SK-N-SH (cell line): Measurements from ENCODE around the gene NOD2. TPM values are rescaled to one million over a fixed set of nuclear protein-coding genes. Genes with fewer than 3 reads are reported as not detected.

Source experiments
- CTCF ChIA-PET: fragments of 300-600, 350-600 bp; formaldehyde crosslinking; extraction: SDS; loops from one replicate; lab custom pipeline; 2021; lab: Yijun Ruan, JAX
- POLR2A ChIA-PET: fragments of 350-600 bp; sonication (Branson Sonifier 250); formaldehyde crosslinking; extraction: SDS; loops from one replicate; lab custom pipeline; 2020; ENCODE audit warnings: antibody characterized with exemption, inconsistent platforms; lab: Yijun Ruan, JAX
- DNase-seq: peaks from one replicate; pipeline ENCODE4 v3.0.0; 2012
- H2AFZ ChIP-seq: fragments of 200-600 bp; sonication (generic); 2 replicates; pipeline ENCODE4 v1.8.1; 2016; ENCODE audit warnings: antibody characterized with exemption, mild to moderate bottlenecking, low read depth
- H3F3A ChIP-seq: fragments of 200-600 bp; sonication (generic); replicated peaks from 2 replicates; pipeline ENCODE3; 2016; ENCODE audit warnings: antibody characterized with exemption, mild to moderate bottlenecking; ENCODE audit not compliant: insufficient read depth
- H3K27ac ChIP-seq, 2 experiments: fragments of 200-500 bp in 1 of 2; fragments of 200-600 bp in 1 of 2; sonication (Bioruptor generic) in 1 of 2; sonication (generic), shearing (Covaris generic) in 1 of 2; 2 replicates each; pipeline versions ENCODE4 v1.5.1 to v1.6.1; 2014 to 2016; ENCODE audit warnings: low read depth in 2 of 2, inconsistent platforms in 1 of 2, low read length in 1 of 2, mild to moderate bottlenecking in 1 of 2, mixed read lengths in 1 of 2
- H3K27me3 ChIP-seq: fragments of 200-600 bp; sonication (generic), shearing (Covaris generic); 2 replicates; pipeline ENCODE4 v1.6.1; 2016; ENCODE audit warnings: mixed run types; ENCODE audit not compliant: insufficient read depth
- H3K36me3 ChIP-seq, 2 experiments: fragments of 200-500 bp in 1 of 2; fragments of 200-600 bp in 1 of 2; sonication (Bioruptor generic) in 1 of 2; sonication (generic) in 1 of 2; replicated peaks in 1 of 2; 2 replicates each; pipeline versions ENCODE3 to v1.5.1; 2014 to 2016; ENCODE audit warnings: low read length in 1 of 2, mild to moderate bottlenecking in 1 of 2; ENCODE audit not compliant: insufficient read depth in 2 of 2, control insufficient read depth in 1 of 2
- H3K4me1 ChIP-seq, 2 experiments: fragments of 200-500 bp in 1 of 2; fragments of 200-600 bp in 1 of 2; sonication (Bioruptor generic) in 1 of 2; sonication (generic), shearing (Covaris generic) in 1 of 2; 2 replicates each; pipeline versions ENCODE4 v1.5.1 to v1.6.1; 2014 to 2016; ENCODE audit warnings: low read depth in 1 of 2, low read length in 1 of 2, mixed run types in 1 of 2; ENCODE audit not compliant: insufficient read depth in 2 of 2, control insufficient read depth in 1 of 2
- H3K4me2 ChIP-seq: fragments of 200-600 bp; sonication (generic), shearing (Covaris generic); 2 replicates; pipeline ENCODE4 v1.6.1; 2017; ENCODE audit warnings: mixed run types
- H3K4me3 ChIP-seq, 2 experiments: fragments of 200-500 bp in 1 of 2; fragments of 200-600 bp in 1 of 2; sonication (Bioruptor generic) in 1 of 2; sonication (generic), shearing (Covaris generic) in 1 of 2; 2 replicates each; pipeline versions ENCODE4 v1.5.1 to v1.8.1; 2014 to 2016; ENCODE audit warnings: low read depth in 2 of 2, inconsistent platforms in 1 of 2, low read length in 1 of 2, mild to moderate bottlenecking in 1 of 2, mixed read lengths in 1 of 2, moderate library complexity in 1 of 2
- H3K79me2 ChIP-seq: fragments of 200-600 bp; sonication (generic); 2 replicates; pipeline ENCODE4 v1.8.1; 2017; ENCODE audit warnings: mild to moderate bottlenecking; ENCODE audit not compliant: insufficient read depth
- H3K9ac ChIP-seq: fragments of 200-600 bp; sonication (generic); 2 replicates; pipeline ENCODE4 v1.6.1; 2017; ENCODE audit warnings: mixed run types
- H3K9me2 ChIP-seq: fragments of 200-600 bp; sonication (generic); 2 replicates; pipeline ENCODE4 v1.6.1; 2017; ENCODE audit warnings: mixed run types
- H3K9me3 ChIP-seq: fragments of 200-600 bp; sonication (generic); 2 replicates; pipeline ENCODE4 v1.6.1; 2017; ENCODE audit warnings: mixed run types, mild to moderate bottlenecking, moderate library complexity
- H4K20me1 ChIP-seq: fragments of 200-600 bp; sonication (generic); 2 replicates; pipeline ENCODE4 v1.6.1; 2017; ENCODE audit warnings: mild to moderate bottlenecking, mixed run types; ENCODE audit not compliant: insufficient read depth
- CHD2 ChIP-seq: fragments of 150-350 bp; IDR thresholded peaks from 2 replicates; pipeline ENCODE4 v1.6.1; 2018; ENCODE audit warnings: low read length; ENCODE audit not compliant: partially characterized antibody
- ELF1 ChIP-seq: IDR thresholded peaks from 2 replicates; pipeline ENCODE4 v1.4.0; 2012
- EP300 ChIP-seq, 2 experiments: IDR thresholded peaks; 2 replicates each; pipeline versions ENCODE4 v1.4.0 to v1.6.1; 2012; ENCODE audit warnings: borderline replicate concordance in 1 of 2, low read depth in 1 of 2, low read length in 1 of 2
- FOSL2 ChIP-seq: IDR thresholded peaks from 2 replicates; pipeline ENCODE4 v1.4.0; 2012; ENCODE audit warnings: low read depth, mild to moderate bottlenecking, moderate library complexity, borderline replicate concordance
- FOXJ3 ChIP-seq: sonication (generic); formaldehyde crosslinking; IDR thresholded peaks from 2 replicates; pipeline ENCODE4 v1.5.1; 2020; ENCODE audit warnings: mild to moderate bottlenecking, missing genetic modification reagents
- GABPA ChIP-seq: IDR thresholded peaks from 2 replicates; pipeline ENCODE4 v1.4.0; 2012; ENCODE audit warnings: low read depth, mild to moderate bottlenecking
- GATA2 ChIP-seq: sonication (generic); formaldehyde crosslinking; IDR thresholded peaks from 2 replicates; pipeline ENCODE4 v1.5.0; 2020; ENCODE audit warnings: mild to moderate bottlenecking, missing genetic modification reagents
- JUND ChIP-seq: IDR thresholded peaks from 2 replicates; pipeline ENCODE4 v1.4.0; 2012
- MEF2A ChIP-seq: IDR thresholded peaks from 2 replicates; pipeline ENCODE4 v1.4.0; 2012; ENCODE audit warnings: low read depth, borderline replicate concordance
- MXI1 ChIP-seq: IDR thresholded peaks from 2 replicates; pipeline ENCODE4 v1.6.1; 2012; ENCODE audit warnings: mild to moderate bottlenecking, low read depth, low read length, improper control_type of control experiment
- NFIC ChIP-seq: IDR thresholded peaks from 2 replicates; pipeline ENCODE4 v1.4.0; 2012; ENCODE audit warnings: borderline replicate concordance
- NRF1 ChIP-seq: IDR thresholded peaks from 2 replicates; pipeline ENCODE4 v1.6.1; 2012; ENCODE audit warnings: low read depth, mild to moderate bottlenecking, low read length
- POLR2AphosphoS5 ChIP-seq: IDR thresholded peaks from 2 replicates; pipeline ENCODE4 v1.6.1; 2012; ENCODE audit warnings: low read depth, low read length
- RAD21 ChIP-seq: IDR thresholded peaks from 2 replicates; pipeline ENCODE4 v1.6.1; 2012; ENCODE audit warnings: mild to moderate bottlenecking, low read length
- TAF1 ChIP-seq: IDR thresholded peaks from 2 replicates; pipeline ENCODE4 v1.6.1; 2012; ENCODE audit warnings: low read depth, mild to moderate bottlenecking, low read length, moderate library complexity, borderline replicate concordance
- TEAD4 ChIP-seq: IDR thresholded peaks from 2 replicates; pipeline ENCODE4 v1.4.0; 2012; ENCODE audit warnings: mild to moderate bottlenecking, borderline replicate concordance; ENCODE audit not compliant: insufficient read depth
- WGBS: methylation state at CpG from one replicate; pipeline ENCODE4 v1.1.6; 2017; ENCODE audit warnings: low lambda C conversion rate; 5-methylcytosine and 5-hydroxymethylcytosine counted together
- polyA plus RNA-seq, 3 experiments: library from polyadenylated mRNA; depleted of rRNA; stranded (reverse); fragments of >200 nt; gene quantifications; 2 replicates each; pipeline ENCODE4 v1.2.3, GENCODE V29; 2012
- TF ChIP-seq, protein P1 (sequence below): IDR thresholded peaks from 2 replicates; pipeline ENCODE4 v1.4.0; 2012; ENCODE audit warnings: low read depth, borderline replicate concordance
- TF ChIP-seq, protein P2 (sequence below): IDR thresholded peaks from 2 replicates; pipeline ENCODE4 v1.4.0; 2012; ENCODE audit warnings: low read depth
- TF ChIP-seq, protein P3 (sequence below): fragments of 150-350 bp; IDR thresholded peaks from 2 replicates; pipeline ENCODE4 v1.6.1; 2017; ENCODE audit warnings: antibody characterized with exemption, low read length, low read depth, borderline replicate concordance
- TF ChIP-seq, protein P4 (sequence below): IDR thresholded peaks from 2 replicates; pipeline ENCODE4 v1.4.0; 2012; ENCODE audit warnings: low read depth, borderline replicate concordance

The NOD2 gene
- polyA plus RNA-seq, 1 of the 3 experiments (the other 2 are of a cell fraction): not detected

DNA sequence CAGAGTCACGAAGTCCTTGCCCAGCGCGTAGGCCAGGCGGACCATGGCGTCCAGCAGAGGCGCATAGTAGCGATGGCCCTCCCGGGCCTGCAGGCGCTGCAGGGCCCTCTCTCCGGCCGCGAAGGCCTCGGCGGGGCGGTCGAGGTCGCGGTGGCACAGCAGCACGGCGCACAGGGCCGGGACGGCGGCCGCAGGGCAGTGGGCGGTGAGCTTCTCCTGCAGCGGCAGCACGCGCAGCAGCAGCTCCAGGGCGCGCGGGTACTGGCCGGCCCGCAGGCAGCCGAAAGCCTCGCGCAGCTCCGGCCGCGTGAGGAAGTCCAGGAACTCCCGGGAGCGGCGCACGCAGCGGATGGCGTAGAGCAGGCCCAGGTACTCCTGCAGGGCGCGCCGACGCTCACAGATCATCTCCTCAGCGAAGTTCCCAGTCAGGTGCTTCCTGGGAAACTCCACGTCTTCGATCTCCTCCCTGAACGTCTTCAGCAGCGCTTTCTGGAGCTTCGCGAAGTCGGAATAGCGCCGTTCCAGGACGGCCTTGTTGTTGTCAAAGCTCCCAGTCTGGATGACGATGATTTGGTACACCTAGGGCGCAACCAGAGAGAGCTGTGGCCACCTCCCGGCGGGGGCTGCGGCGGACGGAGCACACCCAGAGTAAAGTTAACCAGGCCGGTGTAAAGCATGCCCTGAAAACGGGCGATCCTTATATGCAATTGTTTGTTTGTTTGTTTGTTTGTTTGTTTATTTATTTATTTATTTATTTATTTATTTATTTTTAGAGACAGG is 19.7 kb upstream of the NOD2 start:
- H3F3A ChIP-seq: no peaks in the 10 kb centered on the region
- no peak overlapping the region for H2AFZ ChIP-seq
- TF ChIP-seq, protein P1, sequence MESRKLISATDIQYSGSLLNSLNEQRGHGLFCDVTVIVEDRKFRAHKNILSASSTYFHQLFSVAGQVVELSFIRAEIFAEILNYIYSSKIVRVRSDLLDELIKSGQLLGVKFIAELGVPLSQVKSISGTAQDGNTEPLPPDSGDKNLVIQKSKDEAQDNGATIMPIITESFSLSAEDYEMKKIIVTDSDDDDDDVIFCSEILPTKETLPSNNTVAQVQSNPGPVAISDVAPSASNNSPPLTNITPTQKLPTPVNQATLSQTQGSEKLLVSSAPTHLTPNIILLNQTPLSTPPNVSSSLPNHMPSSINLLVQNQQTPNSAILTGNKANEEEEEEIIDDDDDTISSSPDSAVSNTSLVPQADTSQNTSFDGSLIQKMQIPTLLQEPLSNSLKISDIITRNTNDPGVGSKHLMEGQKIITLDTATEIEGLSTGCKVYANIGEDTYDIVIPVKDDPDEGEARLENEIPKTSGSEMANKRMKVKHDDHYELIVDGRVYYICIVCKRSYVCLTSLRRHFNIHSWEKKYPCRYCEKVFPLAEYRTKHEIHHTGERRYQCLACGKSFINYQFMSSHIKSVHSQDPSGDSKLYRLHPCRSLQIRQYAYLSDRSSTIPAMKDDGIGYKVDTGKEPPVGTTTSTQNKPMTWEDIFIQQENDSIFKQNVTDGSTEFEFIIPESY: no peak
- no peak for TF ChIP-seq MEF2A
- no peak for TF ChIP-seq GABPA
- TF ChIP-seq CHD2: no peak
- no peak for TF ChIP-seq EP300 (IDR thresholded peaks at IDR 0.05; ENCODE audit: borderline replicate concordance in 1 of 2, low read depth in 1 of 2, low read length in 1 of 2)
- H4K20me1 ChIP-seq: no peaks in the 10 kb centered on the region
- H3K9me3 ChIP-seq: no peaks in the 10 kb centered on the region
- no peaks in the 10 kb centered on the region for H3K27me3 ChIP-seq
- 83% methylated on average over 32 of the region's 70 CpGs for WGBS
- CTCF ChIA-PET: interaction anchor here (1.1 to 16.3 kb wide), 5 partner anchors 7 to 303 kb away, joined by 3 to 326 read pairs (median 77); partner anchors contain the start of gene BRD7
- no peak overlapping the region for H3K9ac ChIP-seq
- no peak overlapping the region for H3K4me2 ChIP-seq
- no peak for DNase-seq
- POLR2A ChIA-PET: no interaction called here
- no peak overlapping the region for H3K4me3 ChIP-seq
- peaks cover 0 to 3% of the 10 kb centered on the region in 2 experiments; a peak in 1 of 4 replicates for H3K4me1 ChIP-seq
- H3K79me2 ChIP-seq: no peaks in the 10 kb centered on the region
- no peaks in the 10 kb centered on the region for H3K36me3 ChIP-seq
- H3K9me2 ChIP-seq: no peaks in the 10 kb centered on the region
- no peak overlapping the region for H3K27ac ChIP-seq

DNA sequence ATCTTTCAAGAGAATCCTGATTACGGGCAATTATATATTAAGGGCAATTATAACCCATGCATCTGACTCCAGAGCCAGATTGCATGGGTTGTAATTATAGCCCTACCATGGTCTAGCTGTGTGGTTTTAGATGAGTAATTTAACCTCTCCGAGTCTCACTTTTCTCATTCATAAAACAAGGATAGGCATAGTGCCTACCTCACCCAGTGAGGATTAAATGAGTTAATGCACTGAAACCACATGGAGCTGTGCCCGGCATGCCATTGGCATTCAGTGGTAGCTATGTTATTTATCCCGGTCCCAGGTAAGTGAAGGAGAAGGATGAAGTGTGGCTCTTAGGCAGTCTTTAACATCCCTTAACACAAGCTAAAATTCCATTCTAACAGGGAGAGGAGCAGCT is 18.6 kb upstream of the NOD2 start:
- no peak overlapping the region for H3K4me2 ChIP-seq
- no peak for DNase-seq
- no peaks in the 10 kb centered on the region for H3K36me3 ChIP-seq
- no peak overlapping the region for H3K4me3 ChIP-seq
- H3K27me3 ChIP-seq: no peaks in the 10 kb centered on the region
- 55% methylated on average over 4 of the region's 4 CpGs for WGBS
- peaks cover 0 to 3% of the 10 kb centered on the region in 2 experiments; a peak in 1 of 4 replicates for H3K4me1 ChIP-seq
- no peak overlapping the region for H3K9ac ChIP-seq
- ChIA-PET CTCF (interaction anchor here (0.7 to 16.3 kb wide), 3 partner anchors 8 to 305 kb away, joined by 3 to 168 read pairs (median 77); no protein-coding TSS in a partner anchor), POLR2A (no interaction called here)
- H3K9me3 ChIP-seq: no peaks in the 10 kb centered on the region
- no peak overlapping the region for H3K27ac ChIP-seq
- H2AFZ ChIP-seq: no peak overlapping the region
- no peaks in the 10 kb centered on the region for H3K9me2 ChIP-seq
- no peaks in the 10 kb centered on the region for H4K20me1 ChIP-seq
- H3F3A ChIP-seq: no peaks in the 10 kb centered on the region
- H3K79me2 ChIP-seq: no peaks in the 10 kb centered on the region
- TF ChIP-seq TEAD4: no peak
- TF ChIP-seq JUND: no peak
- TF ChIP-seq FOSL2: no peak
- no peak for TF ChIP-seq EP300 (IDR thresholded peaks at IDR 0.05; ENCODE audit: borderline replicate concordance in 1 of 2, low read depth in 1 of 2, low read length in 1 of 2)
- no peak for TF ChIP-seq TAF1
- no peak for TF ChIP-seq ELF1
- TF ChIP-seq, protein P2, sequence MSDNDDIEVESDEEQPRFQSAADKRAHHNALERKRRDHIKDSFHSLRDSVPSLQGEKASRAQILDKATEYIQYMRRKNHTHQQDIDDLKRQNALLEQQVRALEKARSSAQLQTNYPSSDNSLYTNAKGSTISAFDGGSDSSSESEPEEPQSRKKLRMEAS: no peak
- TF ChIP-seq FOXJ3 (CRISPR knock-in tag): no peak
- TF ChIP-seq RAD21: no peak
- TF ChIP-seq, protein P3, sequence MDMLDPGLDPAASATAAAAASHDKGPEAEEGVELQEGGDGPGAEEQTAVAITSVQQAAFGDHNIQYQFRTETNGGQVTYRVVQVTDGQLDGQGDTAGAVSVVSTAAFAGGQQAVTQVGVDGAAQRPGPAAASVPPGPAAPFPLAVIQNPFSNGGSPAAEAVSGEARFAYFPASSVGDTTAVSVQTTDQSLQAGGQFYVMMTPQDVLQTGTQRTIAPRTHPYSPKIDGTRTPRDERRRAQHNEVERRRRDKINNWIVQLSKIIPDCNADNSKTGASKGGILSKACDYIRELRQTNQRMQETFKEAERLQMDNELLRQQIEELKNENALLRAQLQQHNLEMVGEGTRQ: no peak
- TF ChIP-seq GABPA: no peak
- TF ChIP-seq NFIC: no peak
- TF ChIP-seq POLR2AphosphoS5: no peak
- TF ChIP-seq, protein P1: no peak
- TF ChIP-seq MXI1: no peak
- TF ChIP-seq NRF1: no peak
- TF ChIP-seq, protein P4, sequence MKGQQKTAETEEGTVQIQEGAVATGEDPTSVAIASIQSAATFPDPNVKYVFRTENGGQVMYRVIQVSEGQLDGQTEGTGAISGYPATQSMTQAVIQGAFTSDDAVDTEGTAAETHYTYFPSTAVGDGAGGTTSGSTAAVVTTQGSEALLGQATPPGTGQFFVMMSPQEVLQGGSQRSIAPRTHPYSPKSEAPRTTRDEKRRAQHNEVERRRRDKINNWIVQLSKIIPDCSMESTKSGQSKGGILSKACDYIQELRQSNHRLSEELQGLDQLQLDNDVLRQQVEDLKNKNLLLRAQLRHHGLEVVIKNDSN: no peak
- no peak for TF ChIP-seq GATA2 (CRISPR knock-in tag)
- TF ChIP-seq CHD2: no peak
